GM12875 (cell line): Measurements from ENCODE around the gene PFKP.
"Not testable (repeated sequence)": the region's sequence is repeated elsewhere in the genome, so short reads cannot be mapped to it uniquely, and the experiment has no call there.

ENCODE experiments used
- H3K4me3 ChIP-seq: one replicate; pipeline ENCODE4 v1.5.1; 2011; ENCODE audit warnings: low read depth, low read length, control low read depth
- TF ChIP-seq, protein P1 (sequence below): IDR thresholded peaks from 2 replicates; pipeline ENCODE4 v1.5.1; 2011; ENCODE audit warnings: low read depth, mild to moderate bottlenecking, control low read depth, inconsistent platforms, low read length, moderate library complexity, borderline replicate concordance; ENCODE audit not compliant: insufficient read depth

The PFKP gene

GRCh38 chr10:3054851-3055199, 12.5 kb upstream of the PFKP start:
- TF ChIP-seq, protein P1, sequence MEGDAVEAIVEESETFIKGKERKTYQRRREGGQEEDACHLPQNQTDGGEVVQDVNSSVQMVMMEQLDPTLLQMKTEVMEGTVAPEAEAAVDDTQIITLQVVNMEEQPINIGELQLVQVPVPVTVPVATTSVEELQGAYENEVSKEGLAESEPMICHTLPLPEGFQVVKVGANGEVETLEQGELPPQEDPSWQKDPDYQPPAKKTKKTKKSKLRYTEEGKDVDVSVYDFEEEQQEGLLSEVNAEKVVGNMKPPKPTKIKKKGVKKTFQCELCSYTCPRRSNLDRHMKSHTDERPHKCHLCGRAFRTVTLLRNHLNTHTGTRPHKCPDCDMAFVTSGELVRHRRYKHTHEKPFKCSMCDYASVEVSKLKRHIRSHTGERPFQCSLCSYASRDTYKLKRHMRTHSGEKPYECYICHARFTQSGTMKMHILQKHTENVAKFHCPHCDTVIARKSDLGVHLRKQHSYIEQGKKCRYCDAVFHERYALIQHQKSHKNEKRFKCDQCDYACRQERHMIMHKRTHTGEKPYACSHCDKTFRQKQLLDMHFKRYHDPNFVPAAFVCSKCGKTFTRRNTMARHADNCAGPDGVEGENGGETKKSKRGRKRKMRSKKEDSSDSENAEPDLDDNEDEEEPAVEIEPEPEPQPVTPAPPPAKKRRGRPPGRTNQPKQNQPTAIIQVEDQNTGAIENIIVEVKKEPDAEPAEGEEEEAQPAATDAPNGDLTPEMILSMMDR, result no peak
- H3K4me3 ChIP-seq, result no peak overlapping the region

DNA sequence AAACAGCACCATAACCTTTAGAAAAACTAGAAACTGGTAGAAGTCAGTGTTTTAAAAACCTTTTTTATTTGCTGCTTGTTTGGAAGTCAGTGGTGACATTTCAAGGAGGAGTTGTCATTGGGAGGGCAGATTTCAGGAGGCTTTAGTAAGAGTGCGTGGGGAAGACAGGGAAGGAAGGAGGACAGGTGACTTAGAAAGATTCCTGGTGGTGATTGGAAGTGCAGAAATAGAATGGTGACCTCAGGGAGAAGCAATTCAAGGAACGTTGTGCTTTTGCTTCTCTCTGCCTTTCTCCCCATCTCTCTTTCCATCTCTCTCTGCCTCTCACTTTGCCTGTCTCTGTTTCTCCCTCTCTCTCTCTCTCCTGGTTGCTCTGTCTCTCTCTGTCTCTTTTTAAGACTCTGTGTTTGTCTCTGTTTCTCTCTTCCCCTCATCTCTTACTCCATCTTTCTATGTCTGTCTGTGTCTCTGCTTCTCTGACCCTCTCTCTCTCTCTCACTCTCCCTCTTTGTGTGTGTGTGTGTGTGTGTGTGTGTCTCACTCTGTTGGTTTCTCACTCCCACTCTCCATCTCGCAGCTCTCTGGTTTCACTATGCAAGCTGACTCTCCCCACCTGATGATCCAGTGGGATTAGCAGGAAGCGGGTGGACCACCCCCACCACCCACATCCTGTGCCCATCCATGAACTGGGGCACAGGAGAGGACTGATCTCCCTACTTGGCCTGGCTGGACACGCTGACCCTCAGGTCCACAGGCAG, 10.9 kb upstream of the PFKP start:
- TF ChIP-seq, protein P1, result no peak
- H3K4me3 ChIP-seq, result no peak overlapping the region

GRCh38 chr10:3057946-3058345, 9.4 kb upstream of the PFKP start:
- TF ChIP-seq, protein P1, result no peak
- H3K4me3 ChIP-seq, result no peak overlapping the region

DNA sequence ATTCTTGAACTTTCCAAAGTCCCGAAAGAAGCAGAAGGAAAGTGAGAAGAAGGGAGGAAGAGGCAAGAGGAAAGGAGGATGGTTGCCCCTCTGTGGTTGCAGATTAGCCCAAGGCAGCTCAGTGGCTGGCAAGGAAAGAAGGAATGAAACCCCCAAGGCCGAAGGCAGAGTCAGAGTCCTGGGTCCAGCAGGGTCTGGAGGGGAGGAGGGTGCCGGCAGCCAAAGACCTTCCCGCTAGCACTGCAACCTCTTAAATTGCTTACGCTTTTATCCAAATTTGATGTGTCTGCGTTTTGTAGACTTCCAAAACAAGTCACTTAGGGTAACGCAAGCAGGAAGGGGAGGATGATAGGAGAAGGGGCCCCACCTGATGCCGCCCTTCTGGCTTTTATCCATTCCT, 7.4 kb upstream of the PFKP start:
- TF ChIP-seq, protein P1, result no peak
- H3K4me3 ChIP-seq, result no peak overlapping the region

- TF ChIP-seq, protein P1, result no peak
- H3K4me3 ChIP-seq, result no peak overlapping the region
Observed at GRCh38 chr10:3060481-3060889, 6.9 kb upstream of the PFKP start.

DNA sequence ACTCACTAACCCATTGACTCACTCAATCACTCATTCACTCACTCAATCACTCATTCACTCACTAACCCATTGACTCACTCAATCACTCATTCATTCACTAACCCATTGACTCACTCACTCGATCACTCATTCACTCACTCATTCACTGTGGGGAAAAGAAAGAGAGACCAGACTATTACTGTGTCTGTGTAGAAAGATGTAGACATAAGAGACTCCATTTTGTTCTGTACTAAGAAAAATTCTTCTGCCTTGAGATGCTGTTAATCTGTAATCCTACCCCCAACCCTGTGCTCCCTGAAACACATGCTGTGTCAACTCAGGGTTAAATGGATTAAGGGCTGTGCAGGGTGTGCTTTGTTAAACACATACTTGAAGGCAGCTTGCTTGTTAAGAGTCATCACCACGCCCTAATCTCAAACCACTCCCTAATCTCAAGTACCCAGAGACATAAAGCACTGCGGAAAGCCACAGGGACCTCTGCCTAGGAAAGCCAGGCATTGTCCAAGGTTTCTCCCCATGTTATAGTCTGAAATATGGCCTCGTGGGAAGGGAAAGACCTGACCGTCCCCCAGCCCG, 5.9 kb upstream of the PFKP start:
- H3K4me3 ChIP-seq, result not testable (repeated sequence)

DNA sequence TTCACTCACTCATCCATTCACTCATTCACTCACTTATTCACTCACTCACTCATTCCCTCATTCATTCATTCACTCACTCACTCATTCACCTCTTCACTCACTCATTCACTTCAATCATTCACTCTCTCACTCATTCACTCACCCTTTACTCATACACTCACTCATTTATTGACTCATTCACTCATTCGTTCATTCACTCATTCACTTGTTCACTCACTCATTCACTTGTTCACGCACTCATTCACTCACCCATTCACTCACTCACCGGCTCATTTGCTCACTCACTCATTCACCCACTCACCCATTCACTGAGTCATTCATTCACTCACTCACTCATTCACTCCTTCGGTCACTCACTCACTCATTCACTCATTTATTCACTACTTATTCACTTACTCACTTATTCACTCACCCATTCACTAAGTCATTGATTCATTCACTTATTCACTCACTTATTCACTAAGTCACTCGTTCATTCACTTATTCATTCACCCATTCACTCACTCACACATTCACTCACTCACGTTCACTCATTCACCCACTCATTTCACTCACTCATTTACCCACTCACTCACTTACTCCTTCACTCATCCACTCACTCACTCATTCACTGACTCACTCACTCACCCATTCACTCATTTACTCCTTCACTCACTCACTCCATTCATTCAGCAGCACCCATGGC, 4.7 kb upstream of the PFKP start:
- TF ChIP-seq, protein P1, result no peak
- no peak overlapping the region for H3K4me3 ChIP-seq
